GM21367 (cell line): ENCODE measurements around the gene LAIR2.
A peak's percentile ranks its signal among the peaks of the same experiment; 100 is the strongest.

Experiments used
- ATAC-seq: cut with Tn5 transposase; IDR thresholded peaks from one replicate; pipeline ENCODE4 v1.9.1; 2021; ENCODE audit not compliant: unreplicated experiment

Gene LAIR2

GRCh38 chr19:54502518-54503048 lies at the start of gene LAIR2:
LAIR2 (plus strand) TSS chr19:54502831; CDS start chr19:54502919, 88 bp downstream.
- ATAC-seq: no peak

GRCh38 chr19:54453921-54454780 lies 48.5 kb upstream of the LAIR2 start:
- no peak for ATAC-seq

GRCh38 chr19:54454781-54455675 lies 47.6 kb upstream of the LAIR2 start:
- no peak for ATAC-seq

GRCh38 chr19:54455786-54456422 lies 46.7 kb upstream of the LAIR2 start:
- ATAC-seq: no peak

GRCh38 chr19:54456423-54457373 lies 45.9 kb upstream of the LAIR2 start:
- no peak for ATAC-seq

GRCh38 chr19:54457773-54458647 lies 44.6 kb upstream of the LAIR2 start:
- ATAC-seq: no peak

GRCh38 chr19:54458648-54459281 lies 43.9 kb upstream of the LAIR2 start:
- no peak for ATAC-seq

- no peak for ATAC-seq
These were observed 43.1 kb upstream of the LAIR2 start for GRCh38 chr19:54459282-54460229.

GRCh38 chr19:54460230-54461005 lies 42.2 kb upstream of the LAIR2 start:
- ATAC-seq: no peak

- ATAC-seq: no peak
These were observed 41.4 kb upstream of the LAIR2 start for GRCh38 chr19:54461210-54461609.

- ATAC-seq: no peak
These were observed 41.0 kb upstream of the LAIR2 start for GRCh38 chr19:54461613-54462012.

- no peak for ATAC-seq
These were observed 40.5 kb upstream of the LAIR2 start for GRCh38 chr19:54462047-54462654.

GRCh38 chr19:54462655-54463530 lies 39.7 kb upstream of the LAIR2 start:
- no peak for ATAC-seq

GRCh38 chr19:54463531-54464043 lies 39.0 kb upstream of the LAIR2 start, which contains the start of gene LENG9:
LENG9 (minus strand) TSS chr19:54463778; CDS start chr19:54463526, 252 bp downstream.
- peak; percentile 46 for ATAC-seq
